Measurements from ENCODE around the gene ZNF555.
"Not testable (repeated sequence)": the region's sequence is repeated elsewhere in the genome, so short reads cannot be mapped to it uniquely, and the experiment has no call there.

ZNF555 gene

DNA sequence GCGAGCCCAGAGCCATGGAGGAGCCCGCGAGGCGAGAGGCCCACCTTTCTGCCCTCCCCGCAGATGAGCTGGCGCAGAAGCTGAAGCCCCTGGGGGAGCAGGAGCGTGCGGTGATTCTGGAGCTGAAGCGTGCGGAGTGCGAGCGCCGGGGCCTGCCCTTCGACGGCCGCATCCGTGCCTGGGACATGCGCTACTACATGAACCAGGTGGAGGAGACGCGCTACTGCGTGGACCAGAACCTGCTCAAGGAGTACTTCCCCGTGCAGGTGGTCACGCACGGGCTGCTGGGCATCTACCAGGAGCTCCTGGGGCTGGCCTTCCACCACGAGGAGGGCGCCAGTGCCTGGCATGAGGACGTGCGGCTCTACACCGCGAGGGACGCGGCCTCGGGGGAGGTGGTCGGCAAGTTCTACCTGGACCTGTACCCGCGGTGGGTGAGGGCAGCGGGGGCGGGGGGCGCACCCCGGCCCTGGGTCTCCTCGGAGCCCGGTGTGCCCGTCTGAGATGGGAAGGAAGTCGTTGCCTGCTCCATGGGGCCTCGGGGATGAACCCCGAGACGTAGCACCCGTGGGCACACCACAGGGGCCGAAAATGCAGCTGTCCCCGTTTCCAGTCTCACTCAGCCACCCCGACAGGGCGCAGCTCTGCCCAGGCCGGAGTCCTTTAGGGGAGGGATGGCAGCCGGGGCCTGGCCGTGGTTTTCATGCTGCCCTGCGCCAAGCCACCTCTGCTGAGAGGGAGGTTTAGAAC lies 33.7 kb upstream of the ZNF555 start:
- no peak for DNase-seq

DNA sequence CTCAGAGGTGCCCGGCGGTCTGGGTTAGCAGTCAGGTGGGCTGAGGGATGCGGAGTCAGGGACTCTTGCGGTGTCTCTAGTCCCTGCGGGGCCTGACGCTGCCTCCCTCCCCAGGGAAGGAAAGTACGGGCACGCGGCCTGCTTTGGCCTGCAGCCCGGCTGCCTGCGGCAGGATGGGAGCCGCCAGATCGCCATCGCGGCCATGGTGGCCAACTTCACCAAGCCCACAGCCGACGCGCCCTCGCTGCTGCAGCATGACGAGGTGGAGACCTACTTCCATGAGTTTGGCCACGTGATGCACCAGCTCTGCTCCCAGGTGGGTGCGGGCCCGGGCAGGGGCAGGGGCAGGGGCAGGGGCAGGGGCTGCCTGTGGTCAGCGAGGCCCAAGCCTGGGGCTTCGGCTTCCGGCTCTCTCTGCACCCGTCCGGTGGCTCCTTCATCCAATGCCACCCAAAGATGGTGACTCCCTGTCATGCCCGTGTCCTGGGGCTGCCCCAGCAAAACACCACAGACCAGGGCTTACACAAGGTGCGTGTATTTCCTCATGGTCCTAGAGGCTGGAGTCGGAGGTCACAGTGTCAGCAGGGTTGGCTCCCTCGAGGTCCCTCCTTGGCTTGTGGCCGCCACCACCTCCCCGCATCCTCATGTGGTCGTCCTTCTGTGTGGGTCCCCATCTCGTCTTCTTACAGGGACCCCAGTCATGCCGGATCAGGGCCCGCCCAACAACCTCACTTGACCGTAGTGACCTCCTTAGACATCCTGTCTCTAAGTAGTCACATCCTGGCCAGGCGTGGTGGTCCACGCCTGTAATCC lies 32.9 kb upstream of the ZNF555 start:
- DNase-seq: no peak

DNA sequence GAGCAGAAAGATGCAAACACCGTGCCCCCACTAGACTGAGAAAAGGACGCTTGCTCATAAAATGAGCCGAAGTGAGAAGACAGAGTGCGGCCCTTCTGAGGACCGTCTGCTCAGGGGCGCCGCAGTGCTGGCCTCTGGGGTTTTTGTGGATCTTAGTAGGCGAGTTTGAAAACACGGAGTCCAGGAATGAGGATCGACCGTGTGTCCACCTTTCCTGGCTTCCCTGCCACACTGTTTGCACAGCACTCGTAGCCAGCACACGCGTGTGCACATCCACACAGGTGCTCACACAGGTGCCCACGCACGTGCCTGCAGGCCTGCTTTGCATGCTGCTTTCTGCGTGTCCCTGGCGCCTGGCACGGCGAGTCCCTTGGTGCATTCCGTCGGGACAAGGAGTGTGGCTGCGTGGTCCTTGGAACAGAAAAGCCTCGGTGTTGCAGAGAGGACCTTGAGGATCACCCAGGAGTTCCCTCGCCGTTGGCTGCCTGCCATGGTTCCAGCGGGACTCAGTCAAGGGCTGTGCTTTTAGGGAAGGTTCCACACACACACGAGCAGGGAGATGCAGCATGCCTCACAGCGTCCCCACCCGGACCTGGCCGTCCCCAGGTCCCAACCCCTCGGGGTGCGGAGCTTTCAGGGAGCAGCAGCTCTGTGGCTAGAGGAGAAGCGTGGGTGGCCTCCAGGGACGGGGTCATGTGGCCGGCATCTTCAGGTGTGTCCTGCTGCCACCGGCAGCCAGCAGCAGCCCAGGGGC lies 31.7 kb upstream of the ZNF555 start:
- no peak for DNase-seq

DNA sequence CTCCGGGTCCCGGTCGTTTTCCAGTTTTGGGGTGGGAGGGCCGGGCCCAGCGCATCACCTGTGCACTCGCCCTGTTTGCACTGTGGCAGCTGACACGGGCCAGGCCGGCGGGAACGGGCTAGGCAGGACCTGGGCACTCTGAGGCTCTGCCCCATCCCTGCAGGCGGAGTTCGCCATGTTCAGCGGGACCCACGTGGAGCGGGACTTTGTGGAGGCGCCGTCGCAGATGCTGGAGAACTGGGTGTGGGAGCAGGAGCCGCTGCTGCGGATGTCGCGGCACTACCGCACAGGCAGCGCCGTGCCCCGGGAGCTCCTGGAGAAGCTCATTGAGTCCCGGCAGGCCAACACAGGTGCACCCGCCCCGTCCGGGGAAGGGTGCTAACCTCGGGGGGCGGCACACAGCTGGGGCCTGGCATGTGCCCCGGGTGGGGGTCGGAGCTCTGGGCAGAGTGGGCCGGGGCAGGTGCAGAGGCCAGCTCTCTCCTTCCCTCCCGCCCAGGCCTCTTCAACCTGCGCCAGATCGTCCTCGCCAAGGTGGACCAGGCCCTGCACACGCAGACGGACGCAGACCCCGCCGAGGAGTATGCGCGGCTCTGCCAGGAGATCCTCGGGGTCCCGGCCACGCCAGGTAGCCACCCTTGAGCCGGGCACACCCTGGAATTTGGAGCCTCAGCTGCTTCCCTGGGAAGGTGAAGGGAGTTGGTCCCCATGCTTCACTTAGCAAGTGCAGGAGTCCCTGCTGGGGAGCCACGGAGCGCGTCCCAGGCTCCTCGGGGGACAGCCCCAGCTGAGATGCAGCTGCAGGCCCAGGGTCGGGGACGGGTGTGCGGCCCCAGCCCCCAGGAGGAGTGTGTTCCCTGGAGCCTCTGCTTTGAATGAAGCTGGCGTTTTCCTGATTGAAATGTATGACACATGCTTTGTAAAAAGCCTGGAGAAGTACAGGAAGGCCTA lies 30.9 kb upstream of the ZNF555 start:
- no peak for DNase-seq

DNA sequence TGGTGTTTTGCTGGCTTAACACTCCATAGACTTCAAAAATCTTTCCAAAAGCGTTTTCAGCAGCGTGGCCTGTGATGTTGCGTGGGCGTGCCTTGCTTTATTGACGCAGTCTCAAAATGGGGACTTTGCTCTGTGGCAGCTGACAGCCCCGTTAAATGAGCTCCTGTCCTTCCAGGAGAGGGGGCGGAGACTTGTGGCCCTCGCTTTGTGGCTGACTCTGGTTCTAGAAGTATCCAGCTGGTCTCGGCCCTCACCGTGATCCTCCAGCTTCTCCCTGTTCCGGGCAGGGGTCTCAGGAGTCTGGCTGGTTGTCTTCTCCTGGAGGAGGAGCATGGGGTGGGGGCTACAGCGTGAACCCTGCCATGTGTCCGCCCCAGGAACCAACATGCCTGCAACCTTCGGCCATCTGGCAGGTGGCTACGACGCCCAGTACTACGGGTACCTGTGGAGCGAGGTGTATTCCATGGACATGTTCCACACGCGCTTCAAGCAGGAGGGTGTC lies 30.0 kb upstream of the ZNF555 start:
- no peak for DNase-seq

DNA sequence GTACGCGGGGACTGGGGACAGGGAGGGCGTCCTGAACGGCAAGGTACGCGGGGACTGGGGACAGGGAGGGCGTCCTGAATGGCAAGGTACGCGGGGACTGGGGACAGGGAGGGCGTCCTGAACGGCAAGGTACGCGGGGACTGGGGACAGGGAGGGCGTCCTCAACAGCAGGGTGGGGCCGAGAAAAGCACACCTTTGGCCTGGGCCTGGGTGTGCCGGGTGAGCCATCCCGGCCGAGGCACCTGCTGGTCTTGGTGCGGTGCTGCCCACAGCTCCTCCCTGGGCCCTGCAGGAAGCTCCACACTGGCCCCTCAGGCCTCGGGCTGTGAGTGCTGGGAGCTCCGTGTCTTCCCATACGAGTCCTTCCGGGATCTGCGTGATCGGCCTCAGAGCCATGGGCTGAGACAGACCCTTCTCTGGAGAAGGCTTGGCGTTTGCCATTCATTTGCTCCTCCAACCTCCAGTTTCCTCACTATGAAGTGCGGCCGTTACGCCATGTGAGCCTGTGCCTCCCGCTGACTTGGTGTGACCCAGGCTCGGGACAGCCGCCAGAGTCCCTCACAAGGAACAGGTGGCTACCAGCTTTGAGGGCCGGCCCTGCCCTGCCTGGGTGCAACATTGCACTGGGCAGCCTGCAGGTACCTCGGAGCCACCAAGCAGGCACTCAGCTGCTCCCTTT lies 29.4 kb upstream of the ZNF555 start:
- DNase-seq: no peak

DNA sequence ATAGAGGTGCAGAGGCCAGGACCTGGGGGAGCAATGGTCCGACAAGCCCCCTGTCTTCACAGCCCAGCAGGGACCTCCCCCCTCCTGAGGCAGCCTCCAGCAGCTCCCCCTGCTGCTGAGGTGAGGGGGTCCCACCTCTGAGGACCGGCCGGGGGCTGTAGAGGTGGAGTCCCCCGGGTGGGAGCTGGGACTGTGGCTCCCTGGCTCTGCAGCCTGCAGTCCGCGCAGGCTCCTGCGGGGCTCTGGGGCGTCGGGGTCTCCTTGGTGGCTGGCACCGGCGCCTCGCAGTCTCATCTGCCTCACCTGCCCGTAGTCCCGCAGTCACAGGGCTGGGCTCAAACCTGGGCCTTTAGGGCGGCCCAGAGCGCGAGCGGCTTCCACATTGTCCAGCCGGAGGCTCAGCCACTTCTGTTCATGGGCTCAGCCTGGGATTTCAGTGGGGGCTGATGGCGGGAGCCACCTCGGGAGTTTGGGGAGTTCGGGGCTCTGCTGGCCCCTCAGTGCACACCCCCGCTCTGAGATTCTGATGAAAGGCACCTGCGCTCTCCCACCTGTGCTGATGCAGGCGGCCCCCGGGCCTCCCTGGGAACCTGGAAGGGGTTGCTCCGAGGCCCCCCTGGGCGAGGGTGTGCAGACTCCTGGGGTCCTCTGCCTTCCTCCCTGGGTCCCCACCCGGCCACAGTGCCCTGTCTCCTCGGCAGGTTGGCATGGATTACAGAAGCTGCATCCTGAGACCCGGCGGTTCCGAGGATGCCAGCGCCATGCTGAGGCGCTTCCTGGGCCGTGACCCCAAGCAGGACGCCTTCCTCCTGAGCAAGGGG lies 28.7 kb upstream of the ZNF555 start:
- no peak for DNase-seq

DNA sequence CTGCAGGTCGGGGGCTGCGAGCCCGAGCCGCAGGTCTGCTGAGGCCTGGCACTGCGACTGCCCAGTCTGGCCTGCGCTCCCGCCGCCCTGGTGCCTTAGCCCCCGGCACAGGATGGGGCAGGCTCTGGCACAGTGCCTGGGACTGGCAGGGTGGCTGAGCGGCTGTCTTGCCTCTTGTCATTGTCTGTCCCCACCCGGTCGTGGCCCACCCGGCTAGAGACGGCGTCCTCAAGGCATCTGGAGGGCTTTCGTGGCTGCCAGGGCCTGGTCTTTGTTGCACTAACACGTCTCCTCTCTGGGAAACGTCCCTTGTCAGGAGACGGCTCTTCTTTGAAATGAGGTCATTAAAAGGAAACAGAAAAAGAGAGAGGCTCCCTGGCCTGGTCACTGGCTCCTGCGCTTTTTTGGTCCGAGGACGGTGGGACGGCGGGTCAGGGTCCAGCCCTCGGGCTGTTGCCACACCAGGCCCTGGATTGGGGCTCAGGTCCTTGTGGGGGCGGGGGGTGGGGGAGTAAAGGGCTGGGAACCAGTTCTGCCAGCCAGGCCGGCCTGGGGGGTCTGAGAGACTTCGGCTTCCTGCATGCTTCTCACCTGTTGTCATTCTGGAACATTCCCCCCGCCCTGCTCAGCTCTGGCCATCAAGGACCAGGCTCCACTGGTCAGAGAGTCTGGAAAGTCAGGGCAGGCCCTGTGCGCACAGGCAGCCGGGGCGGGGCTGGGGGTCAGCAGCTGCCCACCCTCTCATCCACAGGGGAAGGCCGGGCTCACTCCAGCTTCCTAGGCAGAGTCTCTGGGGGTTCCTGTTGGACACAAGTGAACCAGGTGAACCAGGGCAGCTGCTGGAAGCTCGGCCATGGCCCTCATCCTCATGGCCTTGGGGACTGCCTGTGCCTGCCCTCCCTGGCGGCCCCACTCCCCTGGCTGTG lies 27.8 kb upstream of the ZNF555 start:
- no peak for DNase-seq

DNA sequence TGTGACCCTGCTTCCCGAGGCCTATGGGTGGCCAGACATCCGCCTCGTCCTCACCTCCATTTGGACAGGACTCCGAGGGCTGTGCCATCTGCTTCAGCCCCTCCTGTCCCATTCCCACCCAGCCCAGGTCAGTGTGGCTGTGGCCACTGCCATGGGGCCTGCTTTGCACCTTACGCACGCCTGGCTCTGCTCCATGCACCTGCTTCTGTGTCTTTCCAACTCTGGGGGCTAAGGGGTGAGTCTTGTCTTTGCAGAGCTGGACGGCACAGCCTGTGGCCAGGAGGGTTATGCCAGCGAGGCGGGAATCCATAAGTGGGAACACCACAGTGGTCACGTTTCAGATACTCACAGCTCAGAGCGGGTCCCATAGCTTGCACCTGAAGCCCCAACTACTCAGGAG lies 26.8 kb upstream of the ZNF555 start:
- DNase-seq: no peak

DNA sequence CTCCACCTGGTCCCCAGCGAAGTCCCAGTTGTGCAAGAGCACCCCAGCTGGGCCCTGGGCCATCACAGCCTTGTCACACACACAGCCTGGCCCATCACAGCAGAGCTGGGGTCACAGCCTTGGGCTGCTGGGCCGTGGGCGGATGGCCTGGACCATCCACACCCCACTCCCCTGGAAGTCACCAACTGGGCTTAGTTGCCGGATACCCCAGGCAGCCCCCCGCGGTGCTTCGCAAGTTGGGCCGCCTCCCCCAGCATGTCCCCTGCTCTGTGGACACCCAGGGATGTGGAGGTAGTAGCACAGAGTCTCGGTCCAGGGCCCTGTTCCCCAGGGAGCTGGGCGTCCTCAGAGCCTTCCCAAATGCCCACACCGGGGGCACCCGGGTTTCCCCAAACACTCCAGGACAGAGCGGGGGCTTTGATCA lies 26.1 kb upstream of the ZNF555 start:
- no peak for DNase-seq

DNA sequence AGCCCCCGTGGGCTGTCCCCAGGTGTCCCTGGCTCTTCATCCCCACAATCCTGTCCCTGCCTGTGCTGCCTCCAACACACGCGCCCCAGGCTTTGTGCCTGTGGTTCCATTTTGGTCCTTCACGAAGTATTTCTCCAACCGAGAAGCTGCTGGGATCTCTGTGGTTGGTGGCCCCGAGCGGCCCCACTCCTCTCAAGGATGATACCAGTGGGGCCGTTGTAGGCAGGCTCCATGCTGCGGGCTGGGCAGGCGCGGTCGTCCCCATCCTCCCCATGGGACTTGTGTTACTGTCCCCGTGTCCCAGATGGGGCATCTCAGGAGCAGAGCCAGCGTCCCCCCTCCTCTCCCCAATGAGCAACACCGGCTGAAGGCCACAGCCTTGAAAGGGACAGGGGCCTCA lies 25.4 kb upstream of the ZNF555 start:
- no peak for DNase-seq

DNA sequence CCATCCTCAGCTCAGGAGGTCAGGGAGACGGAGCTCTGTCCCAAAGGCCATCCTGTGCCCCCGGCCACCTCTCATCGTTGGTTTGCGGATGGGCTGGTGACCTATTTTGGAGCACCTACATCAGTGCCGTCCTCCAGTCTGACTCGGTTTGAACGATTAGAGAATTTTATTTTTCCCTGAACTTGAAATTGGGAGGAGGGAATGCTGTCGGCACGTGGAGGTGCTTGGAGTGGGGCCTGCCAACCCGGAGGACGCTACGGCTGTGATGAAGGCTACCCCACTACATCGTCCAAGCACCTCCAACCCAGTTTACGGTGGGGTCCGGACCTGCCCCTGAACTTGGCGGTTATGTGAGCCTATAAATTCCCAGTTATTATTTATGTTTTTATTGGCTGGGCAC lies 24.6 kb upstream of the ZNF555 start:
- no peak for DNase-seq

DNA sequence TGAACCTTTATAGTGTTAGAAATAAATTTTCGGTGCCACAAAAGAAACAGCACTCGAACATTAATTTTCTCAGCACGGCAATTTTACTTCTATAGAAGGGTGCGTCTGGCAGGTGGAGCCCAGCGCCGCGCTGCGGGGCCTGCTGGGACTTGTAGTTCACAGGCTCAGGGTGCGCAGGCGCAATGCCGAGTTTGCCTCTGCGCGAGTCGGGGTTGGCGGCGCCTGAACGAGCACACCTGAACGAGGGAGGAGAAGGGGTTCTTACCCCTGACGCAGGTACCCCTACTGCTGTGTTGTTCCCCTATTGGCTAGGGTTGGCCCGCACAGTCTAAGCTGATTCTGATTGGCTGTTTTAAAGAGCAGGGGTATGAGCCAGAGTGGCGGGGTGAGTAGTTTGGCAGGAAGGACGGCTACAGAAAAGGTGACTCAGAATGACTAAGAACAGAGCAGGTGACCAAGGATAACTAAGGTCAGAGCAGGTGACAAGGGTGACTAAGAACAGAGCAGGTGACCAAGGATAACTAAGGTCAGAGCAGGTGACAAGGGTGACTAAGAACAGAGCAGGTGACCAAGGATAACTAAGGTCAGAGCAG lies 23.9 kb upstream of the ZNF555 start:
- not testable (repeated sequence) for DNase-seq

DNA sequence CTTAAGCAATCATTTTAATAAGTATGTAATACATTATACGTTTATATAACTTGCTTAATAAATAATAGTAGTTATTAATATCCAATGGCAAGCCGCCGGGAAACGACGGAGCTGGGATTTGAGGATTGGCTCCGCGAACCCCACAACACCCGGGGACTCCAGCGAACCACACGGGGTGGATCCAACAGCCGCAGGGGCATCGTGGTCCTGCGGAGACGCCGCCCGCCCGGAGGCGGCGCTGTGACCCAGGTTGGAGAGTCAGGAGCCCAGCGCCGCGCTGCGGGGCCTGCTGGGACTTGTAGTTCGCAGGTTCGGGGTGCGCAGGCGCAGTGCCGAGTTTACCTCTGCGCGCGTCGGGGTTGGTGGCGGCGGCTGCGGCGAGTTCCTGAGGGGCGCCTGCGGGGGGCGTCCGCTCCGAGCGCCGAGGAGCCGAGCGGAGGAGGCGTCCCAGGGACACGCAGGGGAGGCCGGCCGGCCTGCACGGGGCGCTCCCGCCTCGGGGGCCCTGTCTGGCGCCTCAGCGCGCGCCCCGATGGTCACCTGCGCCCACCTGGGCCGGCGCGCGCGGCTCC lies 21.6 kb upstream of the ZNF555 start, which contains the start of gene ZNF554:
ZNF554 (plus strand) TSS at position 329 of the 572 bp plus-strand sequence; CDS start at position 533, 204 bp downstream.
- DNase-seq: peak; percentile 78

DNA sequence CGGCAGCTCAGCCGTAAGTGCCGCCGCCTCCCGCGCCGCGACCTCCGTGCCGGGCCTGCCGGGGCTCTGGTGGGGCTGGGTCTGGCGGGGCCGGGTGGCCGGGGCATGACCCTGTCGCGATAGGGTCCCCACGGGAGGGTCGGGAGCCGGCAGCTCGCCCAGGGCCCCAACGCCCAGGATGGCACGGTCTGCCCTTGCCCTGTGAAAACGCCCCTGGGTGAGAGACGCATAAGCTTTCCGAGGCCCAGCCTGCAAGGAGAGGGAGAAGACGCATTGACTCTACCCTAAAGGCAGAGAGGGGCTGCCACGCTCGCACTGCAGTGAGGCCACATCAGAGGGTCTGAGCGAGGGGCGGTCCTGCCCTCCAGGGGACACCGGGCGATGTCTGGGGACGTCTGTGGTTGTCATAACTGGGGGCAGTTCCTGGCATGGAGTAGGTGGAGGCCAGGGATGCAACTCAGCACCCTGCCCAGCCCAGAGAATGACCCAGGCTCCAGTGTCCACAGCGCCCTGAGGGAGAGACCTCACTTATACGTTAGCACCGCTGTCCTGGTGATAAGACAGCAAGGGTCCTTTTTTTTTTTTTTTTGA lies 21.1 kb upstream of the ZNF555 start:
- no peak for DNase-seq

DNA sequence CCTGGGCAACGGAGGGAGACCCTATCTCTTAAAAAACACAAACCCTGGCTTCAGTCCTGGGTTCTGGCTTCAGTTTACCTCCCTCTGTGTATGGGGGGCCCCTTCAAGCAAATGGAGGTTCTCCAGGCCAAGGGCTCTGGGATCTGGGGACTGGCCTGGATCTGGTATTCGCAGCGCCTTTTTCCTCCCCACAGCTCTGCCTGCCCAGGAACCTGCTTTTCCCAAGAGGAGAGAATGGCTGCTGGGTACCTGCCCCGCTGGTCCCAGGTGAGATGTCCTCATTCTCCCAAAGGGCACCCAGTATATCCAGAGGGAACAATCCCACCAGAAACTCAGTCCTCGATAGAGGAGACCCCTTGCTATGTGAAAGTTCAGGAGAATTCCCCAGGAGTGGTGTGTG lies 18.4 kb upstream of the ZNF555 start:
- no peak for DNase-seq

DNA sequence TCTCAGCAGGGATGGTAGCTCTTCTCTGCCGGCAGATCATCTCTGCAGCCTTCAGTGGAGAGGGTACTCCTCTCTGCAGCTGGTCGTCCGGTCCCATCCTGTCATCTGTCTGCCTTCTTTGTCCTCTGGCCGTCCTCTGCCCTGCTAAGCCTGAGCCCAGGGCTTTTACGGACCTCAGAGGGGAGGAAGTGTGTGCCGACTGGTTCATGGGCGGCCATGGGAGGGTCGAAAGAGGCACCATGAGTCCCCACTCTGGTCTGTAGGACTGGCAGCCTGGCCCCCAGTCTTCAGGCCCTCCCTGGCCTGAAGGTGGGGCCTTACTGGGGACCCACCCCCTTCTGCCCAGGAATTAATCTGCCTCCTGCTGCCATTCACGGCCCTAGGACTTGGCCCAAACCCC lies 17.6 kb upstream of the ZNF555 start:
- no peak for DNase-seq

DNA sequence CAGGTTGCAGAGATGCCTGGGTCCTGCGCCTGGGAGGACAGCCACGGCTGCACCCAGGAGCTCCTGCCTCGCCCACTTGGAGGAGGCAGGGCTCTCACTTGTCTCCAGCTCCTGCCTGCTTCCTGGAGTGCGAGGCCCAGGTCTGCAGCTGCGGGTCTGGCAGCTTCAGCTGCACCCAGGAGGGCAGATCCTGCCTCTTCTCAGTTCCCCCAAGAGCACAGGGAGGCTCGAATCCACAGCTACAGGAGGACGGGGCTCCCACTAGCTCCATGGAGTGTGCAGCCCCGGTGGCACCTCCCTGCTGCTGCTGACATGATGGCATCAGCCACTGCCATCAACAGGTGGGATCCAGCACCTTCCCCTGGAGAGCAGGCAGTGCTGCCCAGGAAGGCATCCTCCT lies 17.1 kb upstream of the ZNF555 start:
- DNase-seq: no peak
